Activated CD8-positive, alpha-beta memory T cell treated with anti-CD3 and anti-CD28 coated beads, Interleukin-2, amount 10 ng/mL, durations not matched to agents 7 days and 5 days (primary cell): ENCODE results near the gene BCAP29. TPM values are rescaled to one million over a fixed set of nuclear protein-coding genes. Genes with fewer than 3 reads are reported as not detected.
"Not testable (repeated sequence)": the region's sequence is repeated elsewhere in the genome, so short reads cannot be mapped to it uniquely, and the experiment has no call there.

Experiments
- ATAC-seq: fragments of 150-1000 bp; cut with Tn5 transposase; one replicate; pipeline ENCODE4 v1.10.0; 2021; ENCODE audit warnings: moderate library complexity
- CTCF ChIA-PET: fragments of 350-600 bp; sonication (Branson Sonifier 250); formaldehyde crosslinking; loops from one replicate; lab custom pipeline; 2021; ENCODE audit warnings: antibody characterized with exemption; lab: Charles Lee
- DNase-seq: peaks from one replicate; pipeline ENCODE4 v3.0.0-alpha.2; 2020
- H3K27ac Mint-ChIP-seq: one replicate; pipeline ENCODE4 v1.8.0; 2021; ENCODE audit warnings: mild to moderate bottlenecking, mixed read lengths
- H3K27me3 Mint-ChIP-seq: one replicate; pipeline ENCODE4 v1.8.0; 2021; ENCODE audit warnings: mixed read lengths
- H3K36me3 Mint-ChIP-seq: one replicate; pipeline ENCODE4 v1.8.0; 2021; ENCODE audit warnings: mild to moderate bottlenecking, mixed read lengths
- H3K4me1 Mint-ChIP-seq: one replicate; pipeline ENCODE4 v1.8.0; 2021; ENCODE audit warnings: mixed read lengths
- H3K4me3 Mint-ChIP-seq: one replicate; pipeline ENCODE4 v1.8.0; 2021; ENCODE audit warnings: mild to moderate bottlenecking, moderate library complexity, mixed read lengths
- H3K9me3 Mint-ChIP-seq: one replicate; pipeline ENCODE4 v1.8.0; 2022; ENCODE audit warnings: low read depth, mixed read lengths
- total RNA-seq, 2 experiments: library from RNA; stranded (reverse); gene quantifications; one replicate each; pipeline ENCODE4 v1.2.3, GENCODE V29; 2021

The BCAP29 gene, protein sequence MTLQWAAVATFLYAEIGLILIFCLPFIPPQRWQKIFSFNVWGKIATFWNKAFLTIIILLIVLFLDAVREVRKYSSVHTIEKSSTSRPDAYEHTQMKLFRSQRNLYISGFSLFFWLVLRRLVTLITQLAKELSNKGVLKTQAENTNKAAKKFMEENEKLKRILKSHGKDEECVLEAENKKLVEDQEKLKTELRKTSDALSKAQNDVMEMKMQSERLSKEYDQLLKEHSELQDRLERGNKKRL
- 10 to 100 TPM; 42.7 to 47.1 TPM for total RNA-seq

DNA sequence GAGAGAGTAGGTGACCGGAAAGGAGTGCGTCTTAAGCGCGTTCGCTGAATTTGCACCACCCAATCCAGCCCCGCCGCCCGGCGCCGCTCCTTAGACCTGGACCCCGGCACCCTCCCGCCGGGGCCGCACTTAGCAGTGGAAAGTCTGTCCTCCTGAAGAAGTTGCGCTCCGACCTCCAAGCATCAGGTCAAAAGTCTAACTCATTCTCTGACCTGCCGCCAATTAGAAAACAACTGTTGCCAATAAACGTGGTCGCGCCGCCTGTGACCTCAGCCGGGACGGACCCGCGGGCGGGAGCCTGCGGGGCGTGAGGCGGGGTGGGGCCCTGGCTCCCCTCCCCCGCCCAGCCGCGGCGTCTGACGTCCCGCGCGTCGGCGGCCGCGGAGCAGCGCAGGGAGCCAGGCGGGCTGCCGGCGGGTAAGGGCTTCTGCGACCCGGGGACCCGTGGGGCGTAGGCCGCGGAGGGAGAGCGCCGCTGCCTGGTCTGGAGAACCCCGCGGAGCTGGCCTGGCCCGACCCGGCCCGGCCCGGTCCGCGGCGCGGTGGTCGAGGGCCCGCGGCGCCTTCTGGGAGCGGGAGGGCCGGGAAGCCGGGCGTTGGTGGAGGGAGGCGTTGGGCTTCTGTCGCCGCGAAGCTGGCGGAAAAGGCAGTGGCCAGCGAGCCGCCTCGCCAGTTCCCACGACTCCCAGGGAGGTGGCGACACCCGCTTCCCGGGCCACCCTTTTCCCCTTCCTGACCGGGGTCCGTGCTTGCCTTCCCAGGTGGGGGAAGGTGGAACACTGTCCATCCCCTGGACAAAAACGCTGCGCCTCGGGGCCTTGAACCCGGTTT lies at the start of gene BCAP29:
TSS of gene BCAP29 (plus strand) at position 362 of the 831 bp plus-strand sequence. CDS start 527 bp downstream, outside the sequence.
- DNase-seq (peak; percentile 80), ATAC-seq (peak; percentile 96)
- Mint-ChIP-seq H3K27ac (peak within 1 kb of the TSS; percentile 93), H3K36me3 (peaks cover 20% of the 10 kb centered on the region), H3K27me3 (no peaks in the 10 kb centered on the region), H3K4me1 (peaks cover 32% of the 10 kb centered on the region), H3K9me3 (no peaks in the 10 kb centered on the region), H3K4me3 (peak within 1 kb of the TSS; percentile 90)
- CTCF ChIA-PET: interaction anchor here (0.9 to 1.0 kb wide), 2 partner anchors 16 to 79 kb away, joined by 3 read pairs; partner anchors contain the start of genes COG5 and DUS4L

DNA sequence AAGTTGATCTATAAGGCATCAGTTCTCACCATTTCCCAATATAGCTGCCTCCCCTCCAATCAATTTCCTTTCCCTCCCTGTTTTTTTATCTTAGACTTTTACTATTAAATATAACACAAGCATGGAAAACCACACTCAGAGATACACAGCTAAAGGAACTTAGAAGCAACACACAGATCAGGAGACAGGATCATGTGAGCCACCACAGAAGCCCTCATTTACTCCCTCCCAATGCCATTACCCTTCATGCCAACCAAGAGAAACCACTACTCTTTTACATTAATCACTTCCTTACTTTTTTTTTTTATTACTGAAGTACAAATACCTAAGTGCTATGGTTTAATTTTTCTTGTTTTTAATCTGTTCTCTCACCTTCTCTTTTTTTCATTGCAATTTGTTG lies 49.3 kb upstream of the BCAP29 start:
- Mint-ChIP-seq H3K4me1 (peaks cover 7% of the 10 kb centered on the region), H3K36me3 (peaks cover 46% of the 10 kb centered on the region), H3K27ac (no peak overlapping the region), H3K9me3 (peaks cover 2% of the 10 kb centered on the region), H3K4me3 (no peak overlapping the region), H3K27me3 (no peaks in the 10 kb centered on the region)
- no peak for ATAC-seq
- CTCF ChIA-PET: interaction anchor here (0.7 kb wide), 1 partner anchor 1000 kb away, joined by 3 read pairs; no protein-coding TSS in a partner anchor
- DNase-seq: no peak

DNA sequence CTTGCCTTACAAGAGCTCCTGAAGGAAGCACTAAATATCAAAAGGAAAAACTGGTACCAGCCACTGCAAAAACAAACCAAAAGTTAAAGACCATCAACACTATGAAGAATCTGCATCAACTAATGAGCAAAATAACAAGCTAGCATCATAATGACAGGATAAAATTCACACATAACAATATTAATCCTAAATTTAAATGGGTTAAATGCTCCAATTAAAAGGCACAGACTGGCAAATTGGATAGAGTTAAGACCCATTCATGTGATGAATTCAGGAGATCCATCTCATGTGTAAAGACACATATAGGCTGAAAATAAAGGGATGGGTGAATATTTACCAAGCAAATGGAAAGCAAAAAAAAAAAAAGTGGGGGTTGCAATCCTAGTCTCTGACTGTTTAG lies 45.9 kb upstream of the BCAP29 start:
- CTCF ChIA-PET: no interaction called here
- ATAC-seq (no peak), DNase-seq (no peak)
- Mint-ChIP-seq H3K9me3 (peaks cover 2% of the 10 kb centered on the region), H3K36me3 (peaks cover 60% of the 10 kb centered on the region), H3K4me1 (peaks cover 7% of the 10 kb centered on the region), H3K4me3 (no peak overlapping the region), H3K27me3 (no peaks in the 10 kb centered on the region), H3K27ac (no peak overlapping the region)

DNA sequence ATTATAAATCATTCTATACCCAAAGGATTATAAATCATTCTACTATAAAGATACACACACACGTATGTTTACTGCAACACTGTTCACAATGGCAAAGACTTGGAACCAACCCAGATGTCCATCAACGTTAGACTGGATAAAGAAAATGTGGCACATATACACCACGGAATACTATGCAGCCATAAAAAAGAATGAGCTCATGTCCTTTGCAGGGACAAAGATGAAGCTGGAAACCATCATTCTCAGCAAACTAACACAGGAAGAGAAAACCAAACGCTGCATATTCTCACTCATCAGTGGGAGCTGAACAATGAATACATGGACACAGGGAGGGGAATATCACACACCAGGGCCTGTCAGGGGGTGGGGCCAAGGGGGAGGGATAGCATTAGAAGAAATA lies 42.8 kb upstream of the BCAP29 start:
- H3K27me3 Mint-ChIP-seq, H3K9me3 Mint-ChIP-seq, DNase-seq, H3K27ac Mint-ChIP-seq, H3K4me3 Mint-ChIP-seq, CTCF ChIA-PET, ATAC-seq, H3K4me1 Mint-ChIP-seq: not testable (repeated sequence)
- H3K36me3 Mint-ChIP-seq: peaks cover 61% of the 10 kb centered on the region

DNA sequence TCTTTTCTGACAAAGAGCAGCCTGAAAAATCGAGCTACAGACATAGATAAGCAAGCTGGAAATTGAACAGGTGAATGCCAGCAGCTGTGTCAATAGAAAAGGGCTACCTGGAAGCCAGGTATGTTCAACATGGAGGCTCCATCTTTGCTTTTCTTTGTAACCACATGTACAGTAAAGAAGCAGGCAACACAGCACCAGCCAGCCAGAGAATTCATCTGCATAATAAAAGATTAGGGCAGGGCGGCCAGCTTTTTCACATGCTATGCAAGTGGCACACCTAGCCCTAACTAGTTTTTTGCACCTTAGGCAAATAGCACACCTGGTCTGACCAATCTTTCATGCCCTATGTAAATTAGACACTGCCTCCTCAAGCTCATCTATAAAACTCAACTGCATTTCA lies 42.0 kb upstream of the BCAP29 start:
- Mint-ChIP-seq H3K27me3 (no peaks in the 10 kb centered on the region), H3K36me3 (peaks cover 60% of the 10 kb centered on the region), H3K4me3 (no peak overlapping the region), H3K4me1 (peaks cover 5% of the 10 kb centered on the region), H3K9me3 (peaks cover 2% of the 10 kb centered on the region), H3K27ac (no peak overlapping the region)
- CTCF ChIA-PET: no interaction called here
- ATAC-seq: no peak
- no peak for DNase-seq

DNA sequence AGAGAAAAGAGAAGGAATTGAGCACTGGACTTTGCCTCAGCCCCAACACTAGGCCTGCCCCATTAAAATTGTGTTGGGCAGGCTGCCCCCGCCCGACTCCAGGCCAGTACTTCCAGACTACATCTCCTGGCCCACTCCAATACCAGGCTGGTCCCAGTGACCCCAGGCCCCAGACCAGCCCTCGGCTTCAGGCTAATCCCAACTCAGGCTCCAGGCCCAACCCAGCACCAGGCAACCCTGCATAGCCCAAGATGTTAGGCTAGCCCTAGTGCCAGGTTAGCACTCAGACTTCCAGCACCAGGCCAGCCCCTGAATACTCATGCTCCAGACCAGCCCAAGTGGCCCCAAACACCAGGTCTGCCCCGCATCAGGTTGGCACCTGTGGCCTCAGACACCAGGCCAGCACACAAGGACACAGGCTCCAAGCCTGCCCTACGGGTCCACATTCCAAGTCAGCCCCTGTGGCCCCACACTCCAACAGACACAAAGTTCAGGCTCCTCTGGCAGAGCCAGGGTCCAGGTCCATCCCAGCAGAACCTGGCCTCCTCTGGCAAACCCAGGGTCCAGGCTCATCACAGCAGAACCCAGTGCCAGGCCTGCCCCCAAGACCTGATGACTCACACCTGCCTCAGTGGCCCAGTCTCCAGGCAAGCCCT lies 36.6 kb upstream of the BCAP29 start:
- Mint-ChIP-seq H3K36me3 (peaks cover 55% of the 10 kb centered on the region), H3K9me3 (peaks cover 8% of the 10 kb centered on the region), H3K27me3 (no peaks in the 10 kb centered on the region), H3K4me3 (no peak overlapping the region), H3K27ac (no peak overlapping the region), H3K4me1 (no peaks in the 10 kb centered on the region)
- CTCF ChIA-PET: interaction anchor here (1.4 kb wide), 1 partner anchor 11 kb away, joined by 4 read pairs; no protein-coding TSS in a partner anchor
- no peak for DNase-seq
- ATAC-seq: no peak

DNA sequence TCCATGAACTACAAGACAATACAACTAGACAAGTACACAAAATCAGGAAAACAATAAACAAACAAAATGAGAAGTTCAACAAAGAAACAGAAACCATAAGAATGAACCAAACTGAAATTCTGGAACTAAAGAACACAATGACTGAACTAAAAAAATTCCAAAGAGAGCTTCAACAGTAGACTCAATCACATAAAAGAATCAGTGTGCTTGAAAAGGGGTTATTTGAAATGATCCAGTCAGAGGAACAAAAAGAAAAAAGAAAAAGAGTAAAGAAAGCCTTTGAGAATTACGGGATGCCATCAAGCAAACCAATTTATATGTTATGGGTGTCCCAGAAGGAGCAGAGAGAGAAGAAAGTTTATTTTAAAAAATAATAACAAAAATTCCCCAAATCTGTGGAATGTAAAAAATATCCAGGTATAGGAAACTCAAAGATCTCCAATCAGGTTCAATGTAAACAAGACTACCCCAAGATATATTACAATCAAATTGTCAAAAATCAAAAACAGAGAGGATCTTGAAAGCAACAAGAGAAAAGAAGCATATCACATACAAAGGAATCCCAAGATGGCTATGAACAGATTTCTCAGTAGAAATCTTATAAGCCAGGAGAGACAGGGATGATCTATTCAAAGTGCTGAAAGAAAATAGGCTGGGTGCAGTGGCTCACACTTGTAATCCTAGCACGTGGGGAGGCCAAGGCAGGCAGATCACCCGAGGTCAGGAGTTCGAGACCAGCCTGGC lies 35.0 kb upstream of the BCAP29 start:
- no peak for DNase-seq
- peaks cover 8% of the 10 kb centered on the region for H3K9me3 Mint-ChIP-seq
- CTCF ChIA-PET: interaction anchor here (1.4 kb wide), 1 partner anchor 10 kb away, joined by 4 read pairs; no protein-coding TSS in a partner anchor
- no peak overlapping the region for H3K27ac Mint-ChIP-seq
- peaks cover 57% of the 10 kb centered on the region for H3K36me3 Mint-ChIP-seq
- H3K4me3 Mint-ChIP-seq: no peak overlapping the region
- ATAC-seq: no peak
- H3K4me1 Mint-ChIP-seq: peaks cover 3% of the 10 kb centered on the region
- H3K27me3 Mint-ChIP-seq: no peaks in the 10 kb centered on the region

DNA sequence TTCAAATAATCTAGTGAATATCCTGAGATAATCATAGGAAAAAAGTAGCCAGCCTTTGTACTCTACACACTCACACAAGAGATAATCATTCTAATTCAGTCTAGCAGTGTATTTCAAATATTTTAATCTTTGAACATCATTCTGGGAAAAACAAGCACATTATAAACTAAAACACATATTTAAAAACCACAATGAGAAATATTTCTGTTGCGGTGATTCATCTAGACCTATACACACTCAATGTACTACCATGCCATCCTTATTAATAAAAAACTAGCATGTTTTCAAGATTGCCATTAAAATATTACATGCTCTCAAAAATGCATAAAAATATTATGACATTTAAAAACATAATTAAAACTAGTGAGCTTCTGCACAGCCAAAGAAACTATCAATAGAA lies 28.1 kb upstream of the BCAP29 start:
- Mint-ChIP-seq H3K4me3 (no peak overlapping the region), H3K27me3 (no peaks in the 10 kb centered on the region), H3K9me3 (no peaks in the 10 kb centered on the region), H3K27ac (no peak overlapping the region), H3K36me3 (peaks cover 68% of the 10 kb centered on the region), H3K4me1 (peaks cover 22% of the 10 kb centered on the region)
- DNase-seq: no peak
- no peak for ATAC-seq
- CTCF ChIA-PET: no interaction called here

DNA sequence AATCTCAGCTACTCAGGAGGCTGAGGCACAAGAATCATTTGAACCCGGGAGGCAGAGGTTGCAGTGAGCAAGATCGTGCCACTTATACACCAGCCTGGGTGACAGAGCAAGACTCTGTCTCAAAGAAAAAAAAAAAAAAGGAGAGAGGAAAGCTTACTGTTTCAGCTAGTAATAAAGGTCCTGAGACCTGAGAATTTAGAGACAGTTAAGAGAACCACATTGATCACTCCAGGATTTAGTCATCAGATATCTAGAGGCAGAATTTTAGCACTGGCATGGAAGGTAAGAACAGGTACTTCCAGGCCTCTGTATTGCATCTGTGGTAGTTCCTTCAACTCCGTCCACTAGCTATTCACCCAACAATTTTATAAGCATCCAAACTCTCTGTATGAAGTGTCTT lies 24.2 kb upstream of the BCAP29 start:
- no peak overlapping the region for H3K4me3 Mint-ChIP-seq
- no peaks in the 10 kb centered on the region for H3K9me3 Mint-ChIP-seq
- peaks cover 46% of the 10 kb centered on the region for H3K4me1 Mint-ChIP-seq
- no peaks in the 10 kb centered on the region for H3K27me3 Mint-ChIP-seq
- ATAC-seq: peak; percentile 17
- peaks cover 50% of the 10 kb centered on the region for H3K36me3 Mint-ChIP-seq
- CTCF ChIA-PET: interaction anchor here (0.8 to 1.3 kb wide), 2 partner anchors 21 to 319 kb away, joined by 3 read pairs; no protein-coding TSS in a partner anchor
- DNase-seq: no peak
- peak overlapping the region; percentile 4 for H3K27ac Mint-ChIP-seq

DNA sequence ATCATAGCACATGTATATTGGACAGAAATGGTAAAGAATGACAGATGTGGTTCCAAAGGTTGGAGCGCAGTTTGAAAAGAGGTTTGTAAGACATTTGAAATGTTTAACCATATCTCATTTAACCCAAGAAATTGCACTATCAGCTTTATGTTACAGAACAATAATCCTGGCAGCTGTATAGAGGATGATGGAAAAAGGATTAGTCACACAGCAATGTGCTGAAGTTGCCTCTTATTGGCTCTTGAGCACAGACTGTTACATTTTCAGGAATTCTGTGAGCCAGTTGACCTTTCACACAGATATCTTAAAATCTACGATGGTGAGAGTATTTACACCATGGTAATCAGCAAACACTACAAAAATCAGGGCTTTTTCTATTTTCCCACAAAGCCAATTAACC lies 20.2 kb upstream of the BCAP29 start:
- Mint-ChIP-seq H3K36me3 (peaks cover 24% of the 10 kb centered on the region), H3K4me1 (peaks cover 66% of the 10 kb centered on the region), H3K27ac (peak overlapping the region; percentile 90), H3K4me3 (peak overlapping the region; percentile 15), H3K27me3 (no peaks in the 10 kb centered on the region), H3K9me3 (no peaks in the 10 kb centered on the region)
- ATAC-seq (no peak), DNase-seq (no peak)
- CTCF ChIA-PET: interaction anchor here (1.3 kb wide), 1 partner anchor 102 kb away, joined by 3 read pairs; no protein-coding TSS in a partner anchor

DNA sequence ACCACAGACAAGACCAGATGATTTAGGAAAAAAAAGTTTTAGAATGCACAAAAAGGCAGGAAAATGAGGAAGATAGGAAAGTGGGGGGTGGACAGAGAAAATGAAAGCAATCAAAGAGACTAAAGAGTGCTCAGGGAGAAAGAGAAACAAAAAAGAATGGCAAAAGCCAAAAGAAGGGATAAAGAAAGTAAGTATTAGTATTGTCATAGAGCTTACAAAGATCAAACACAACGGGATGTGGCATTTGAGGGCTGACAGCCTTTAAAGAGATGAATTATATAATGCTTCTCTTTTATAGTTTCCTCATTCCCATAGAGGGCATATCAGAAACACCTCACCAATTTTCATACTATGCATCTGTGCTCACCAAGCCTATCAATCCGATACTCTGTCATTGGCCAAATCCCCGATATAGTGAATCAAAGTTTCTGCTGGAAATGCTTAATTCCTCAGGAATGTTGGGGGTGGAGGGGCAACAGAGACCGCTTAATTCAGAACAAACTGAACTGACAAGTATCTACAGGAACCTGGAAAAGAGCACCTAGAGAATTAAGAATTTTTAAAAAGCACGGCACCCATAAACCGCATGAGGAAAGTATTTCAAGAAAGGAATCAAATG lies 19.0 kb upstream of the BCAP29 start:
- Mint-ChIP-seq H3K9me3 (no peaks in the 10 kb centered on the region), H3K27ac (peak overlapping the region; percentile 90), H3K4me3 (peak overlapping the region; percentile 71), H3K27me3 (no peaks in the 10 kb centered on the region), H3K36me3 (peaks cover 15% of the 10 kb centered on the region), H3K4me1 (peaks cover 69% of the 10 kb centered on the region)
- ATAC-seq (peak; percentile 50), DNase-seq (peak; percentile 69)
- CTCF ChIA-PET: interaction anchor here (1.3 to 1.4 kb wide), 2 partner anchors 101 to 116 kb away, joined by 3 to 4 read pairs; no protein-coding TSS in a partner anchor

DNA sequence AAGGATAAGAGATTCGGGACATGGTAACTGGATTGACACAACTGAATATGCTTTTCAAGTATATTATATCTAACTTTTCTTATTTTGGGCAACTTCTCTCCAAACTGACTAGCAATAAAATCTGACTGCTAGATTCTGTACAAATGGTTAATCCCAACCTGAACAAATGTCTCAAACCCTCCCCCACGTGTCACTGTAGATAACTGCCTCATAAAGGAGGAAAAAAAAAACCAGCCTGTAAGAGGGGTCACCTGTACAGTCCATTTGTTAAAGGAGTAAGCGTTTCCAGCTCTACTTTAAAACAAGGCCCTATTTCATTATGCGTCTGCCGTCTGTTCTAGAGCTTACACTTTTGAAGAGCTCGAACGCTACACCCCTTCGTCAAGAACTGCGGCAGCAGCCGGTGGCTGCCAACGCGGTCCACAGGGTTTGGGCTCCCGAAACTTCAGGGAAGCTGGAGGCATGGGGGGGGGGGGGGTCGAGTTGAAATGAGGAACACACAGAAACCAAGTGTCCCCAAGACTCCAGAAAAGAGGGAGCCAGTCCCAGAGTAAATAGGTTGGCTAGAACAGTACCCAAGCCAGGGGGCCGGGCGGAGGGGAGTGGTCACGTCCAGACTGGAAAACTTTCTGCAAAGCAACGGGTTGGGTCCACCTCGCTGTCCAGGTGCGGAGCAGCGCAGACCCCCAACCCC lies 16.8 kb upstream of the BCAP29 start:
- ATAC-seq: peak; percentile 54

More for the DNA sequence above, 16.8 kb upstream of the BCAP29 start:
- no peaks in the 10 kb centered on the region for H3K9me3 Mint-ChIP-seq
- peak overlapping the region; percentile 79 for H3K4me3 Mint-ChIP-seq
- CTCF ChIA-PET: interaction anchor here (1.0 to 2.4 kb wide), 6 partner anchors 10 to 180 kb away, joined by 3 to 12 read pairs (median 3); partner anchors contain the start of gene CBLL1
- H3K27ac Mint-ChIP-seq: peak overlapping the region; percentile 91
- no peaks in the 10 kb centered on the region for H3K27me3 Mint-ChIP-seq
- DNase-seq: no peak
- peaks cover 12% of the 10 kb centered on the region for H3K36me3 Mint-ChIP-seq
- peaks cover 61% of the 10 kb centered on the region for H3K4me1 Mint-ChIP-seq
